GM12872 (cell line): ENCODE data around the gene AKR1A1.

Source experiments
- TF ChIP-seq, protein P1 (sequence below): IDR thresholded peaks from 3 replicates; pipeline ENCODE4 v1.5.1; 2011; ENCODE audit warnings: low read depth, mild to moderate bottlenecking, low read length, moderate library complexity; ENCODE audit not compliant: insufficient read depth

Gene AKR1A1

DNA sequence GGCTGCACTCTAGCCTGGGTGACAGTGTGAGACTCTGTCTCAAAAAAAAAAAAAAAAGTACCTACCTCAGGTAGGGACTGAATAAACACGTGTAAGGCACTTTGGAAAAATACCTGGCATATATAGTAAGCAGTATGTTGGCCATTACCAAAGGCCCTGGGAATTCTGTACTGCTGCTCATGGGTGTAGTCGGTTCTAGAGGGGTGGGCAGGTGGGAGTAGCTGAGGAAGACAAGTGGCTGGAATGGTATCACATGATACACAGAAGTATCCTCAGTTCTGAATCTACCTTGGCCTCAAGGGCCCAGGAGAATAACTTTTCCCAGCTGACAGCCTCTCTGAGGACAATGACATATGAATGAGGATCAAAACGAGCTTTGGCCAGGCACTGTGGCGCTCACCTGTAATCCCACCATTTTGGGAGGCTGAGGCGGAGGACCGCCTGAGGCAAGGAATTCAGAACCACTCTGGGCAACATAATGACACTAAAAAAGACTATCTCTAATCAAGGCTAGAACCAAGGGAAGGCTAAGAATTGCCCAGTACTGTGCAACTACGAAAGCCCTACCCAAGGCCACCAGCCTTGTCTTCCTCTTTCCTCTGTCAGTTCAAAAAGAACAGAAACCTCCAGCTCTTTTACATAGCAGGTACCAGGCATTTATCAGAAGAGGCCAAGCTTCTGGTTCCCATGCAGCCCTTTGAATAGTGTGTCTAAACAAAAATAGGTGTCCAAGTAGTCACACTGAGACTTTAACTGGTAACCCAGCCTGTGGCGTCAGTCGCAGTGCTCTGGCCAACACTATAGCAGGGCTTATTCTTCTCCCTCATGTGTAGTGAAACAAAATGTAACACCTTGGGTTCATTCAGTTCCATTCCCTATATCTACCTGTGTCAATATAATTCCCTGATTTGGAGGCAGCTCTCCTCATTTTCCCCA lies 40.3 kb upstream of the AKR1A1 start:
- TF ChIP-seq, protein P1, sequence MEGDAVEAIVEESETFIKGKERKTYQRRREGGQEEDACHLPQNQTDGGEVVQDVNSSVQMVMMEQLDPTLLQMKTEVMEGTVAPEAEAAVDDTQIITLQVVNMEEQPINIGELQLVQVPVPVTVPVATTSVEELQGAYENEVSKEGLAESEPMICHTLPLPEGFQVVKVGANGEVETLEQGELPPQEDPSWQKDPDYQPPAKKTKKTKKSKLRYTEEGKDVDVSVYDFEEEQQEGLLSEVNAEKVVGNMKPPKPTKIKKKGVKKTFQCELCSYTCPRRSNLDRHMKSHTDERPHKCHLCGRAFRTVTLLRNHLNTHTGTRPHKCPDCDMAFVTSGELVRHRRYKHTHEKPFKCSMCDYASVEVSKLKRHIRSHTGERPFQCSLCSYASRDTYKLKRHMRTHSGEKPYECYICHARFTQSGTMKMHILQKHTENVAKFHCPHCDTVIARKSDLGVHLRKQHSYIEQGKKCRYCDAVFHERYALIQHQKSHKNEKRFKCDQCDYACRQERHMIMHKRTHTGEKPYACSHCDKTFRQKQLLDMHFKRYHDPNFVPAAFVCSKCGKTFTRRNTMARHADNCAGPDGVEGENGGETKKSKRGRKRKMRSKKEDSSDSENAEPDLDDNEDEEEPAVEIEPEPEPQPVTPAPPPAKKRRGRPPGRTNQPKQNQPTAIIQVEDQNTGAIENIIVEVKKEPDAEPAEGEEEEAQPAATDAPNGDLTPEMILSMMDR: no peak

DNA sequence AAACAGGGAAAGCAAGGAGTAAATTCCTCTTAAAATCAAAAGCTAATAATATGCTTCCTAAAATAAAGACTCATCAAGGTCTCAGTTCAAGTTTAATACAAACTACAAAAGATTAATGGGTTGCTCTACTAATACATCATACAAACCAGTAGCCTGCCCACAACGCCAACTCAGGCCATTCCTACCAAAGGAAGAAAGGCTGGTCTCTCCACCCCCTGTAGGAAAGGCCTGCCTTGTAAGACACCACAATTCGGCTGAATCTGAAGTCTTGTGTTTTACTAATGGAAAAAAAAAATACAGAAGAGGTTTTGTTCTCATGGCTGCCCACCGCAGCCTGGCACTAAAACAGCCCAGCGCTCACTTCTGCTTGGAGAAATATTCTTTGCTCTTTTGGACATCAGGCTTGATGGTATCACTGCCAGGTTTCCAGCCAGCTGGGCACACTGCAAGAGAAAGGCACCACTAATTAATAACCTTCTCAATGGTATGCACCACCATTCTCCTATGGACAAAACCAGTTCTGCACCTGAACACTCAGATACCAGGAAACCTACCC lies 39.6 kb upstream of the AKR1A1 start:
- TF ChIP-seq, protein P1: no peak

DNA sequence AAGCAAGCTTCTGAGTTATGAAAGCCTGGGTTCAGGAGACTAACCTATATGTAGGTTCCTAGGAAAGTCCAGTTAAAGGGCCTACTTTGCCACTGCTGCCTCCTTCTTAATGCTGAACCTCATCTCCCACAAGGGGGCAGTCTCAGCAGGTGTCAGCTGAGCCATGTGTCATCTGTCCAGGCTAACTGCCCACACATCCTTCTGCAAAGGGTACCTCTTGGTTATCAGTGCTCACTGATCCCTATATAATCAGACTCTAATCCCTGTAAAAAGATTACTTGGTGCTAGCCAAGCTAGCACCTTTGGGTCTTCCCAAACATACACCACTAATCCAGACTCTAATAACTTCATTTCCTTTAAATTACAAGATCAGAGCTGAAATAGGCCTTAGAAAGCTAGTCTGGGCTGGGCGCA lies 38.0 kb upstream of the AKR1A1 start:
- TF ChIP-seq, protein P1: peak; percentile 81

DNA sequence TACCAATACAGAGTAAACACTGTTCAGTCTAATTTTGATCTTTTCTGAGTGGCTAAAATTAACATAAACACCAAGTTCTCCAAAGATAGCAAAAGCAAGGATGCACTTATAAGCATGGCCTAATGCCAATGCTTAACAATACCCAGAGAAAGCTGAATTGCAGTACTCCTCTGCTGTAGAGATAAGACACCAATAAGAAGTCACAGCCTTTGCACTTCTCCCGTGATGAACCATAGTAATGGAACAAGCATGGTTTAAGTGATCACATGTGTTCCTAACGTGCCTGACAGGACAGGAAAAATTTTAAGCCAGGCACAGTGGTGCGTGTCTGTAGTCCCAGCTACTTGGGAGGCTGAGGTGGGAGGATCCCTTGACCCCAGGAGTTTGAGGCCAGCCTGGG lies 34.6 kb upstream of the AKR1A1 start:
- TF ChIP-seq, protein P1: no peak

DNA sequence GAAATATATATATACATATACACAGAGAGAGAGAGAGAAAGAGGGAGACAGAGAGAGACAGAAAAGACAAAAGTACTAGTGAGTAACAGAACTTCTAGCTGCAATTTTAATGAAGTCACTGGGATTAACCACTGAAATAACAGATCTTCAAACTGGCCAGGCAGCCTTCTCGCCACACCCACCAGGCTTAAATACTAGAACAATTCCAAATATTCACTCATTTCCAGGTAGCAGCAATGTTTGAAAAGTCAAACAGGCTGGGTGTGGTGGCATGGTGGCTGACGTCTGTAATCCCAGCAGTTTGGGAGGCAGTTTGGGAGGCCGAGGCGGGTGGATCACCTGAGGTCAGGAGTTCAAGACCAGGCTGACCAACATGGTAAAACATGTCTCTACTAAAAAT lies 34.2 kb upstream of the AKR1A1 start:
- TF ChIP-seq, protein P1: no peak

DNA sequence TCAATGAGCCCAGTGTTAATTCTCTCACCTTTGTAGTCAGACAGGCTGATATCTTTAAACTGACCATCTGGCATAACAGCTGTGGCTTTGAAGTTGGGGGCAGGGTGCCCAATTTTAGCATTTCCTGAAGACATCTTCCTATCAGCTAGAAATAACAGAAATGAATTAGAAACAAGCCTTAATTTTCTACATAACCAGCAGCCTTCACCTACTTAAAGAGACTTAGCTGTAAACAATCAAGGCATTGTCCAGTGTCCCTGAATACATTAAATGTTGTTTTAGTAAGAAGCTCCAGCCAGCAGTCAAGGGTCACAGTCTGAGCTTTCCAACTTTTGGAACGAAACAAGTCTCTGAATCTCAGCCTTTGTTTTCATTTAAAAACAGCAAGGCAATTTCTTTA lies 31.7 kb upstream of the AKR1A1 start:
- TF ChIP-seq, protein P1: no peak

DNA sequence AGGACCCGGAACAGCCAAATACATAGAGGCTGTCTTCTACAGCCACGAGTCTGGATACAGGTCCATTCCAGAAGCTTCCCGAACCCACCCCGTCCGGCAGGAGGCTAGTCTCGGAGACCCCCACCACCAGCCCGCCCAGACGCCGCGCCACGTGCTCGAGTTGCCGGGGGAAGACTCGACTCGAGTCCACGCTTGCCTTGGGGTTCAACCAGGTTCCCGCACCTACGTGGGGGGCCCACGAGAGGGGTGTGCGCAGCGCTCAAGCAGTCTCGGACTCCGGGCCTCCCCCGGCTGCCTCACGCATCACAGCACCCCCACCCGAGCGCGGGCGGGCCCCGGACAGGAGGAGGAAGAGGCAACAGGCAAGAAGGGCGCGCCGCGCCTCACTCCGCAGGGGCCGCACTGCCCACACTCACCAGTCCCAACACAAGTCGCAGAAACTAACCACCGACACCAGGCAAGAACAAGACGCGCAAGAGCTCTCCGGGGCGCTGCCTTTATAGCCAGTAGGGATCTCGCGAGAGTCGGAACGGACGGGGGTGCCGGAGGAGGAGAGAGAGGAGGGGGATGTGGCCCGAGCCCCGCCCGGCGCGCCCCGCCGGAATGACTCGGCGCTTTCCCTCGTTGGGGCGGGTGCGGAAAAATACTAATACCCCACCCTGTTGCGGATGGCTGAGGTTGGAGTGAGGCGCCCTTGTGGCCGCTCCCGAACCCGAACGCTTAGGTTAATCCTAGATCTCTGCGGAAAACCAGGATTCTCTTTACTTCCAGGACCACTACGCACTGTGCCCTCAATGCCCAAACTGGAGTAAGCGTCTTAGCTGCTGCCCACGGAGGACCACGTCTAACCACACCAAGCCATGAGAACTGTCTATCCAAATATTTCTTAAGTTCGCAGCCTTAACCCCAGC lies 29.0 kb upstream of the AKR1A1 start, which contains the start of gene PRDX1:
TSS of gene PRDX1 (minus strand) at position 472 of the 911 bp plus-strand sequence. CDS start 2,841 bp downstream, outside the sequence.
- TF ChIP-seq, protein P1: peak; percentile 22; the same call in 1 of the 3 replicates
